Right ventricle myocardium inferior (tissue), 1 donor: ENCODE results near the gene SEPTIN3. TPM values are rescaled to one million over a fixed set of nuclear protein-coding genes. Genes with fewer than 3 reads are reported as not detected.

ENCODE experiments used
- ATAC-seq: fragments of 200-7000 bp; cut with Tn5 transposase; one replicate; pipeline ENCODE4 v1.9.1; 2020; ENCODE audit warnings: mild to moderate bottlenecking, moderate library complexity
- DNase-seq: peaks from one replicate; pipeline ENCODE4 v3.0.0; 2021; ENCODE audit errors: missing footprints
- intact Hi-C: fragments of 100-400 bp; cut with DNase I; formaldehyde crosslinking; loops from one replicate; pipeline ENCODE4 v1.11.0; 2022
- long read RNA-seq: library from polyadenylated mRNA; unstranded; transcript quantifications from one replicate; pipeline ENCODE4 v2.0.0, GENCODE V29; 2021
- total RNA-seq: library from RNA; stranded (reverse); fragmentation: NEBNext Ultra II Directional; extraction: Animal tissue kit (Norgen Biotek cat#: 25700); gene quantifications from one replicate; pipeline ENCODE4 v1.2.1, GENCODE V29; 2021
- donor health status: DM: no; HTN: yes; CAD: no; lungs with severe emphysema.

Gene SEPTIN3
- total RNA-seq: 0.08 TPM
- long read RNA-seq: 0 reads

DNA sequence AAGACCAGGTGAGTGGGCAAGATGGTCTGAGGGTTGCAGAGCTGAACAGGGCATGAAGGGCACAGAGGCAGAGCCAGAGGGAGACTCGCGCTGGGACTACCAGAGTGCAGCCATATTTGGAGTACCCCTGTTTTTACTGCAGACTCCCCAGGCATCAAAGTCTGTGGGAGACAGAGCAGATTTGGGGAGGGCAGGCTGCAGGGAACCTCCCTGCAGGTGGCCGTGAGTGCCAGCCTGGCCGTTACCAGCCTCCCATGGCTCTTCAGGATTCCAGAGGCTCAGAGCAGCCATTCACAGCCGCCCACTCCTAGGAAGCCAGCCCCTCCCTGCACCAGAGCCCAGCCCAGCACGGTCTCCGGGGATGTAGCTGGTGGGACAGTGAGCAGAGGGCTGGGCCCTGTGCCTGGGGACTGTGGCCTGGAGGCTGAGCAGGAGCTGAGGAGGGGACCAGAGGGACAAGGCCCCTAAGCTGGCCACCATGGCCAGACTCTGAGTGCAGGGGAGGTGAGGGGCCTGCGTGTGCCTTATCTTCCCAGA lies at the start of gene SEPTIN3:
Gene SEPTIN3, plus strand, starts transcription at position 334 of the 537 bp plus-strand sequence. CDS start 2,050 bp downstream, outside the sequence.
- intact Hi-C loops: loop anchor here (5.0 kb wide), 1 partner anchor 143 kb away; no protein-coding TSS in a partner anchor
- ATAC-seq (no peak), DNase-seq (no peak)

DNA sequence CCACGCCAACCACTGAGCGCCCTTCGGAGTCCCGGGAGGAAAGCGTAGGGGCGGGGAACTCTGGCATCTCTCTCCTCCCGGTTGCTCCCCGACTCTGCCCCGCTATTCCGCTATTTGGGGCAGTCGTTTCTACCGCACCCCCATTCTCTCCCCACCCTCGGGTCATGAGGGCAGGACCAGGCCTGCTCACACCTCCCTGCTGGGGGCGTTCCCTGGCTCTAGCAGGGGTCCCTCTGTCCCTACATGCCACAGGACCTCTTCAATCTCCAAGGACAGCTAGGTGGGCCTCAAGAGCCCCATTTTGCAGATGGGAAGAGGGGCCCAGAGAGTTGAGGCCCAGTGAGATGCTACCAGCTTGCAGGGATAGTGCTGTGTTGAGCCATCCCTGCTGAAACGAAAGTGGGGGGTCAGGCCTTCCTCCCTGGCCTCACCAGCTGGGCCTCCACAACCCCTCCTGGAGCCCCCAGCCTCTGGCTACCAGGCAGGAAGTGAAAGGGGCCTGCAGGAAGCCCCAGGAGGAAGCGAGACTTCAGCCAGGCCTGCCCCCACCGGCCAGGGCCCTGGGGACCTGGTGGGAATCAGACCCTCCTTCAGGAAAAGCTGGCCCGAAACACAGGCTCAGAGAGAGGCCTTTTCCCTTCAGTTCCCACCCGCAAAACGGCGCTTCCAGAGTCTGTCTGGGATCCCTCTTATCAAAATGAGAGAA lies 48.8 kb upstream of the SEPTIN3 start:
- DNase-seq: no peak
- intact Hi-C loops: no loop called here
- ATAC-seq: no peak

- intact Hi-C loops: no loop called here
- DNase-seq (no peak), ATAC-seq (no peak)
These were observed 46.9 kb upstream of the SEPTIN3 start for GRCh38 chr22:41922328-41922727.

DNA sequence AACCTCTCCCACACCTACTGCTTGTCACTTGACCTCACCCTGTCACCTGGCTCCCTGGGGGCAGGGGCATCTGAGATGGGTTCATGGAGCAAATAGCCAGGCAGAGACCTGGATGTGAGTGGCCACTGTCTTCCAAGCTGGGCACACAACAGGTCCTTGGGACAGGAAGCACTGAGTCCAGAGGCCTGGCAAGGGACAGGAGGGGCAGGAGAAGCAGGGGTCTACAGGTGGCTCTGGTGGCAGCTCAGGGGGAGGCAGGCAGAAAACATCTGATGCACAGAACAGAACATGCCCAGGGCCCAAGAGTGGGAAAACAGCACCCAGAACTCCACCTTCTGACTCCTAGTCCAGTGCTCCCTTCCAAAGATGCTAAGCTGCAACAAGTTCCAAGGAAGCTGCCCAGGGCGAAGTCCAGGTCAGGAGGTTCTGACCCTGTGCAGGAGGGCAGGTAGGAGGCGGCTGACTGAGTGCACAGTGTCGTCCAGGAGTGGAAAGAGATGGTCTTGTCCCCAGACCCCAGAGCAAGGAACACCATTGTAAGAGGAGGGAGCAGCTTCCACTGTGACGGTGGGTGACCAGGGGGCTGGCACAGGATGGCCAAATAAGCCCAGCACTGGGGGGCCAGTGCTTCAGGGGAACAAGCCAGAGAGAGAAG lies 46.2 kb upstream of the SEPTIN3 start:
- ATAC-seq (no peak), DNase-seq (no peak)
- intact Hi-C loops: no loop called here

DNA sequence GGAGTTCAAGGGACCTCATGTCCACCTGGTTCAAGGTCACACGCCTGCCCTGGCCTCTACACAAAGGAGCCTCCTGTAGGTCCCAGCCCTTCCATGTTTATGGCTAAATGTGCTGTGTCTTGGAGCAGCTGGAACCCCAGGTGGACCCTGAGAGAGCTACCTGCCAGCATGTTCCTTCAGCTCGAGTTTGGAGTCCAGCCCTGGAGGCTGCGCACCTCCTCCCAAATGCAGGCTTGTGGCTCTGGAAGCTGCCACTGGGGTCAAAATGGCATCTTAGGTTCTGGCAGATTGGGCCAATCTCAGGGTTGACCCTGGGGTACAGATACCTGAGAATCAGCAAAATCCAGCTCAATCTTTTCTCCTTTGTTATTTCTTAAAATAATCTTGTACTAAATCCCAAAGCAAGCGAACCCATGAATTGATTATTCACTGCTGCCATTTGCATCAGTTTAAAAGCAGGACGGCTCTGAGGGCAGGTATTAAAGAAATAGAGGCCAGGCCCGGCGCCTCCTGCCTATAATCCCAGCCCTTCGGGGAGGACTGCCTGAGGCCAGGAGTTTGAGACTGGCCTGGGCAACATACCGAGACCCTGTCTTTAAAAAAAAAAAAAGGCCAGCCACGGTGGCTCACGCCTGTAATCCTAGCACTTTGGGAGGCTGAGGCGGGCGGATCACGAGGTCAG lies 45.5 kb upstream of the SEPTIN3 start:
- intact Hi-C loops: no loop called here
- ATAC-seq: no peak
- no peak for DNase-seq

DNA sequence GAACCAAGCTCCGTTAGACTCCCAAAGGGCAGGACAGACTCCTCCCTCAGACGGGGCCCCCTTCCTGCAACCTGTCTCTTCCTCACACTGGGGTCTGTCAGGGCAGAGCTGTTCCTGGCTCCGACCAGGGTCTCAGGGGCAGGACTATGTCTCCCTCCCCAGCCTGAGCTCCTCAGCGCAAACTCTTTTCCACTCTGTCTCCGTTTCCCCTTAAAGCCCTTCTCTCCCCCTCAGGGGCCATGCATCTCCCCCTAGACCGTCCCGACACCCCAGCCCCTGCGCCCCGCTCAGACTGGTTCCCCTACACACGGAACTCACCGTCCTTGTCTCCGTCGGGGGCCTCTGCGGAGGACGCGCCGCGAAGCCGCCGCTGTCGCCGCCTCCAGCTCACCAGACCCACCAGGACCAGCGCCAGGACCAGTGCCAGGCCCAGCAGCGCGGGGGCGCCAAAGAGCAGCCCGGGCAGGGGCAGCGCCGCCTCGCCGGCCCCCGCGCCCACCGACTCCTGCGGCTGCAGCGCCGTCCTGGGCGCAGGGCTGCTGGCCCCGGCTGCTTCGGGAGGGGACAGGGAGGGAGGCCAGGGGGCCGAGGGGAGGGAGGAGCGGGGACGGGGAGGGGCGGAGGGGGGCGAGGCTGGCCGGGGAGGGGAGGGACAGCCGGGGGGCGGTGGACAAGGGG lies 43.3 kb upstream of the SEPTIN3 start:
- intact Hi-C loops: no loop called here
- DNase-seq (peak; percentile 86), ATAC-seq (peak; percentile 64)

DNA sequence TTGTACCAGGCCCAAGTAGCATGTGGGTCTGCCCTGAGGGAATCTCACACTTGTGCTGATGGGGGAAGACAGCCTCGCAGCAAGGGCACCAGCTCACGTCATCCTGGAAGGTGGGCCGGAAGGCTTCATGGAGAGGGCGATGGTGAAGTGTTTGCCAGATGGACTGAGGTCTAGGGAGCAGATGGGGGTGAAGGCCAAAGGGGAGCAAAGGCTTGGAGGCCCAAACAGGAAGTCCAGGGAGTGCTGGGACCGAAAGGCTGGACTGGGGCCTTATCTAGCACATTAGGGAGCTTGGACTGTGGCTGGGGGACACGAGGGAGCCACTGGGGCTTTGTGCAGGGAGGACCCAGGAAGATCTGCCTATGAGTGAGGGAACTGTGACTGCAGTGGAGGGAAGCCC lies 41.4 kb upstream of the SEPTIN3 start:
- DNase-seq (no peak), ATAC-seq (no peak)
- intact Hi-C loops: no loop called here

DNA sequence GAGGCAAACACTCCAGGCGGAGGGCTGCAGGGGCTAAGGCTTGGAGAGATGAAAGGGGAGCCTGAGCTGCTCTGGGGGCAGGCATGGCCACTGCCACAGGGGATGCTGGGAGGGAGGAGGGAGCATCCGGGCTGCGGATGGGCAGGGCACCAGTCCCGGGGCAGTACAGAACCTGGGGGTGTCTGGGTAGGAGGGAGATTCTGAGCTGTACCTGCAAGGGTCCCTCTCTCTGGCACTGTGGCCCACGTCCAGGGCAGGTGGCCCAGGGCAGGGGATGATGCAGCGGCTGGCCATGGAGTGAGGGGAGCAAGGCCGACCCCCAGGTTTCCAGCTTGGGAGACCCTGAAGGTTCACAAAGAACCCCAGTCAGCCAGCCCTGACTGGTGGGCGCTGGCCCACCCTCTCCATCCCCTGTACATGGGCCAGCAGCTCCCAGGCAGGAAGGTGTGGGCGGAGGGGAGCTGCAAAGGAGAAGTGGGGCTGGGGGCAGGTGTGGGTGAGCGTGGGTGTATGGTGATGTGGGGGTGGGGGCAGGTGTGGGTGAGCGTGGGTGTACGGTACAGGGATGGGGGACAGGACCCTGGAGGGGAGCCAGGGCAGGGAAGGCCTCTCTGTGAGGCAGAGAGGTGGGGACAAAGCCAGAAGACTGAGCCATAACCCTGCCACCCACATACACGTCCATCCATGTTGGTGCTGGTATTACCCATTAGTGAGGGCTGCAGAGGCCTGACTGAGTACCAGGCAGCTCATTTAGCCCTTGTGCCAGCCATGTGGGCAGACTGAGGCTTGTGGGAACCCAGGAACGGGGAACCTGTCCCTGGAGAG lies 40.4 kb upstream of the SEPTIN3 start:
- intact Hi-C loops: no loop called here
- DNase-seq (no peak), ATAC-seq (no peak)

- DNase-seq (no peak), ATAC-seq (no peak)
- intact Hi-C loops: no loop called here
These were observed 39.8 kb upstream of the SEPTIN3 start for GRCh38 chr22:41929418-41929810.

DNA sequence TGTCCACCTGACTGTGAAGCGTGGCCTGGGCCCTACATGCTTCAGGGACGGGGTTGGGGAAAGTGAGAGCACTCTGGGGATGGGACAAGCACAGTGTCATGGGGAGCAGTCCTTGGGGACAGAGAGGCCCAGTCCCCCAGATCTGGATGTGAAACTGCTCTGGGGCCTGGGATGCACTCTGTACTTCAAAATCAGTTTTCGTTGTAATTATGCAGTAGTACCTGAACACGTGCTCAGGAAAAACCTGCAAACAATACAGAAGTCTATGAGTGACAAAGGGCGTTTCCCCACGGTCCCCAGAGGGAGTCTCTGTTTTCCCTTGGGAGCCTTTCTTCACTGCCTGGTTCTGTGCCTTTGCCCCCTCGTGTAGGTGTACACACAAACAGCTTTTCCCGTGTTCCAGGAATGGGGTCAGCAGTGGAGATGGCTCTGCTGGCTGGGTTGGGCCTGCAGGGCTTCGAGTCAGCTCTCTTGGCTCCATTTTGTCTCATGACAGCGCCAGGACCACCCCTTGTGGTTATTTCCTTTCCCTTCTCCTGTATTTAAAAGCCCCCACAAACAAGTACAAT lies 37.5 kb upstream of the SEPTIN3 start:
- DNase-seq (no peak), ATAC-seq (no peak)
- intact Hi-C loops: no loop called here

GRCh38 chr22:41932353-41932752 lies 36.9 kb upstream of the SEPTIN3 start:
- ATAC-seq (no peak), DNase-seq (no peak)
- intact Hi-C loops: no loop called here

DNA sequence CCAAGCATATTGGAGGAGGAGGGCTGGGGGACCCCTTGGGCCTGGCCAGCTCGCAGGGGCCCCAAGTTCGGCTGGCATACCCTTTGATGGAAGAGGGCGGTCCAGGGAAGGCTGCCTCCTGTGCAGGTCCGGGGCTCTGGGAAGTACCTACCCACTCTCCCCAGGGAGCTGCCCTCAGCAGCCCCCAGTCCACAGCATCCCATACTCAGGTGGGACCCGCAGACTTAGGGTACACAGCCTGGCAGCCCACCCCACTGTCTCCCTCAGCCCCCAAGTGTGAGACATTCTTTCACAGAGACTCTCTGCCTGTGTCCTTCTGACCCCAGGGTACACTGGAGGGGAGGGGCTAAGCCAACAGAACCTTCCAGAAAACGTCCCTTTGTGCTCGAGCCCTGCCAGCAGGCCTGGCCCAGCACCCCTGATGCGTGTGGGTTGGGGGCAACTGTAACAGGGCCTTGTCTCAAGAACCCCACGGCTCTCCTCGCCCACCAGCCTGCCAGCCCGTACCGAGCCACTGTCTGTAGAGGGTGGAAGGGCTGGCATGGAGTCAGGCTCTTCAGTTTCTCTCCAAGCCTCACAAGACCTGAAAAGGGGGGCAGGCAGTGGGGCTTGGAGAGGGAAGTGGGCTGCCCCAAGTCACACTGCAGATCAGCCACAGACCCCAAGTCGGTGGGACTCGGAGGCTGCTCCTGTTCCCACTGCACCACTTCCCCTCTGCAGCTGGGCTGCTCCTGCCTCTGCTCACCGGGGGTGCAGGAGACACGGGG lies 35.6 kb upstream of the SEPTIN3 start:
- ATAC-seq: no peak
- intact Hi-C loops: no loop called here
- DNase-seq: no peak

DNA sequence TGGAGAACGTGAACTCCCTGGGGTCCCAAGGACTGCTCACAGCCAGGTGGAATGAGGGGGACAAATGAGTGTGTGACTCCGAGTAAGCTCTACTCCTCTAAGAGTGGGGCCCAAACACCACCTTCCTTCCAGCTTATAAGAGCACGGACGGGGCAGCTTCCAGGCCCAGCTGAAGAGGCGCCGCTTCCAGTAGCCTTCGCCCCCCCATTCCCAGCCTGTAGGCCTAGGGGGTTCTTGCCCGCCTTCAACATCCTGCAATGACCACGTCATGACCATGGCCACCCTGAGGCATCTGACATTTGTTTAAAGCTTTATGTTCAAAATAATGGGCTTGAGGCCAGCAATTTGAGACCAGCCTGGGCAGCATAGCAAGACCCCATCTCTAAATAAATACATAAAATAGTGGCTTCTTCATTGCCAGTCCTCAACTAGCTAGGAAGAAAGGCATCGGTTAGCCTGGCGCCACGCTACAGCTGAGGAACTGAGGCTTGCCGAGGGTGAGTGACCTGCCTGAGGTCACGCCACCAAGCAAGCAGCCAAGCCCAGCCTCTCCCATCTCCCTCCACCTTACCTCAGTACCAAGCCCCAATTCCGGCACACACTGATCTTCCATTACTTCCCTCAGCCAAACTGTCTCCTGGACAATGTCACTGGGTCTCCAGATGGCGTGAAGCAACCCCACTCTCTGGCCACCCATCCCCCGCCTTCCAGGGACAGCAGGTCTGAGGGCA lies 34.8 kb upstream of the SEPTIN3 start:
- DNase-seq (no peak), ATAC-seq (peak; percentile 43)
- intact Hi-C loops: no loop called here

DNA sequence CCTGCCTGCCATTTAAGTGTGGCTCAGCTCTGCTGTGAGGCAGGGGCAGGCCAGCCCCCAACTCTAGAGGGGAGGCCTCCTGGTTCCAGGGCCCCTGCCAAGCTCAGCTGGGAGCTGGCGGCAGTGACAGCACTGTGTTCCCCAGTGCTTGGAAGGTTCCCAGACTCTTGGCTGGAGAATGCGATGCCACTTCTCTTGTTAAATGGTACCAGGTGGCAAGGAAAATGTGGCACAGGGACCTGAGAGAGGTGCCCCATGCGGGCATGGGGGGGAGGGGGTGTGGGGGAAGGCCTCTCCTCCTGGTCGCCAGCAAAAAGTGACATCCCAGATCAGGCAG lies 34.3 kb upstream of the SEPTIN3 start:
- DNase-seq (no peak), ATAC-seq (peak; percentile 76)
- intact Hi-C loops: no loop called here

GRCh38 chr22:41935509-41935908 lies 33.7 kb upstream of the SEPTIN3 start:
- intact Hi-C loops: no loop called here
- no peak for ATAC-seq
- DNase-seq: no peak

GRCh38 chr22:41936894-41937169 lies 32.4 kb upstream of the SEPTIN3 start:
- intact Hi-C loops: no loop called here
- DNase-seq: no peak

More at GRCh38 chr22:41936894-41937169, 32.4 kb upstream of the SEPTIN3 start:
- no peak for ATAC-seq
